DOHH2 (cell line): ENCODE measurements around the gene MYH16.

ENCODE experiments used
- H3F3A ChIP-seq: fragments of 200-600 bp; sonication (generic), shearing (Covaris generic); 2 replicates; pipeline ENCODE4 v1.6.0; 2016; ENCODE audit warnings: antibody characterized with exemption, mild to moderate bottlenecking; ENCODE audit not compliant: control insufficient read depth, insufficient read depth
- H3K27ac ChIP-seq: fragments of 200-600 bp; sonication (generic); 2 replicates; pipeline ENCODE4 v1.5.1; 2014; ENCODE audit warnings: low read depth, mild to moderate bottlenecking, low read length, moderate library complexity
- H3K27me3 ChIP-seq: fragments of 200-600 bp; sonication (generic); 2 replicates; pipeline ENCODE4 v1.6.1; 2014; ENCODE audit warnings: mild to moderate bottlenecking, low read length, mixed read lengths; ENCODE audit not compliant: control insufficient read depth
- H3K36me3 ChIP-seq: fragments of 200-600 bp; sonication (generic); 2 replicates; pipeline ENCODE4 v1.6.1; 2014; ENCODE audit warnings: mild to moderate bottlenecking, low read length, moderate library complexity, mixed read lengths; ENCODE audit not compliant: control insufficient read depth
- H3K4me1 ChIP-seq: fragments of 200-600 bp; sonication (generic); 2 replicates; pipeline ENCODE4 v1.6.1; 2014; ENCODE audit warnings: mild to moderate bottlenecking, low read length, mixed read lengths; ENCODE audit not compliant: control insufficient read depth
- H3K4me2 ChIP-seq: fragments of 200-600 bp; sonication (generic); 2 replicates; pipeline ENCODE4 v1.6.0; 2014; ENCODE audit warnings: mild to moderate bottlenecking, low read length, moderate library complexity
- H3K4me3 ChIP-seq: fragments of 200-600 bp; sonication (generic); 2 replicates; pipeline ENCODE4 v1.5.1; 2014; ENCODE audit warnings: mild to moderate bottlenecking, low read length, mixed read lengths
- H3K79me2 ChIP-seq: fragments of 200-600 bp; sonication (generic); 2 replicates; pipeline ENCODE4 v1.6.1; 2014; ENCODE audit warnings: mild to moderate bottlenecking, low read length, mixed read lengths; ENCODE audit not compliant: control insufficient read depth
- H3K9me2 ChIP-seq: fragments of 200-600 bp; sonication (generic); replicated peaks from 2 replicates; pipeline ENCODE4 v1.6.1; 2014; ENCODE audit warnings: mild to moderate bottlenecking, low read length, mixed read lengths; ENCODE audit not compliant: control insufficient read depth
- H3K9me3 ChIP-seq: fragments of 200-600 bp; sonication (generic); 2 replicates; pipeline ENCODE4 v1.6.1; 2014; ENCODE audit warnings: antibody characterized with exemption, low read length, mixed read lengths; ENCODE audit not compliant: control insufficient read depth, insufficient read depth
- H4K20me1 ChIP-seq: fragments of 200-600 bp; sonication (generic); 2 replicates; pipeline ENCODE4 v1.6.0; 2014; ENCODE audit warnings: low read depth, mild to moderate bottlenecking, antibody characterized with exemption, low read length, moderate library complexity; ENCODE audit not compliant: control insufficient read depth, insufficient read depth
- CTCF ChIP-seq: fragments of 200-600 bp; sonication (generic); IDR thresholded peaks from one replicate; pipeline ENCODE4 v1.5.1; 2014; ENCODE audit warnings: antibody characterized with exemption, mild to moderate bottlenecking, low read depth, low read length; ENCODE audit not compliant: poor library complexity, severe bottlenecking
- EZH2phosphoT487 ChIP-seq: fragments of 200-600 bp; sonication (generic); IDR thresholded peaks from 2 replicates; pipeline ENCODE4 v1.6.1; 2017; ENCODE audit warnings: borderline replicate concordance, mild to moderate bottlenecking, antibody characterized with exemption, low read length, moderate library complexity, mixed read lengths

MYH16 gene

GRCh38 chr7:99238558-99239341 lies 33.9 kb upstream of the MYH16 start:
- no peaks in the 10 kb centered on the region for H4K20me1 ChIP-seq
- H3K36me3 ChIP-seq, result no peaks in the 10 kb centered on the region
- H3F3A ChIP-seq, result no peaks in the 10 kb centered on the region
- H3K27me3 ChIP-seq, result peaks cover 13% of the 10 kb centered on the region; the same call in 1 of the 2 replicates
- TF ChIP-seq CTCF (no peak), EZH2phosphoT487 (no peak)
- no peaks in the 10 kb centered on the region for H3K9me2 ChIP-seq
- no peak overlapping the region for H3K27ac ChIP-seq
- H3K4me3 ChIP-seq, result no peak overlapping the region
- no peaks in the 10 kb centered on the region for H3K79me2 ChIP-seq
- H3K9me3 ChIP-seq, result no peaks in the 10 kb centered on the region
- H3K4me1 ChIP-seq, result no peaks in the 10 kb centered on the region
- no peak overlapping the region for H3K4me2 ChIP-seq

- Histone ChIP-seq H3K27me3 (peaks cover 13% of the 10 kb centered on the region; the same call in 1 of the 2 replicates), H3K4me1 (no peaks in the 10 kb centered on the region), H3K9me3 (no peaks in the 10 kb centered on the region), H3F3A (no peaks in the 10 kb centered on the region), H3K4me3 (no peak overlapping the region), H3K4me2 (no peak overlapping the region), H3K36me3 (no peaks in the 10 kb centered on the region), H3K9me2 (no peaks in the 10 kb centered on the region), H3K79me2 (no peaks in the 10 kb centered on the region), H4K20me1 (no peaks in the 10 kb centered on the region), H3K27ac (no peak overlapping the region)
- TF ChIP-seq EZH2phosphoT487, result no peak
- TF ChIP-seq CTCF, result no peak
Observed at GRCh38 chr7:99242682-99243081, 30.0 kb upstream of the MYH16 start.

GRCh38 chr7:99243751-99244337 lies 28.8 kb upstream of the MYH16 start:
- H3K79me2 ChIP-seq, result no peaks in the 10 kb centered on the region
- no peak overlapping the region for H3K4me2 ChIP-seq
- no peaks in the 10 kb centered on the region for H3F3A ChIP-seq
- H3K4me3 ChIP-seq, result no peak overlapping the region
- no peaks in the 10 kb centered on the region for H3K36me3 ChIP-seq
- no peak overlapping the region for H3K27ac ChIP-seq
- no peaks in the 10 kb centered on the region for H4K20me1 ChIP-seq
- H3K9me2 ChIP-seq, result no peaks in the 10 kb centered on the region
- no peaks in the 10 kb centered on the region for H3K4me1 ChIP-seq
- TF ChIP-seq EZH2phosphoT487 (no peak), CTCF (no peak)
- H3K27me3 ChIP-seq, result peaks cover 8% of the 10 kb centered on the region; the same call in 1 of the 2 replicates
- H3K9me3 ChIP-seq, result no peaks in the 10 kb centered on the region
